Mesenchymal stem cell (in vitro differentiated cells and primary cell): ENCODE measurements around the gene KRTAP12-3.

Experiments
- DNase-seq: peaks from one replicate; pipeline ENCODE4 v3.0.0-alpha.2; 2013
- H2AFZ ChIP-seq: one replicate; pipeline ENCODE4 v1.6.1; 2013; ENCODE audit warnings: low read depth, mild to moderate bottlenecking, control low read depth, inconsistent platforms, low read length, moderate library complexity
- H2AK5ac ChIP-seq: 2 replicates; pipeline ENCODE4 v1.6.1; 2013; ENCODE audit warnings: low read length, moderate library complexity, mild to moderate bottlenecking, inconsistent platforms; ENCODE audit not compliant: severe bottlenecking
- H2BK120ac ChIP-seq: one replicate; pipeline ENCODE4 v1.6.1; 2013; ENCODE audit warnings: low read depth, mild to moderate bottlenecking, inconsistent platforms, low read length, moderate library complexity
- H2BK12ac ChIP-seq, 2 experiments: one replicate each; pipeline ENCODE4 v1.6.1; 2013; ENCODE audit warnings: inconsistent platforms in 2 of 2, low read length in 2 of 2, mild to moderate bottlenecking in 2 of 2, moderate library complexity in 2 of 2, control low read depth in 1 of 2
- H2BK15ac ChIP-seq: one replicate; pipeline ENCODE4 v1.6.1; 2013; ENCODE audit warnings: mild to moderate bottlenecking, low read depth, inconsistent platforms; ENCODE audit not compliant: poor library complexity, severe bottlenecking
- H2BK5ac ChIP-seq: 2 replicates; pipeline ENCODE4 v1.6.1; 2013; ENCODE audit warnings: low read depth, mild to moderate bottlenecking, low read length, control low read depth, inconsistent platforms; ENCODE audit not compliant: poor library complexity, severe bottlenecking
- H3K14ac ChIP-seq, 2 experiments: one replicate each; pipeline ENCODE4 v1.6.1; 2013; ENCODE audit warnings: inconsistent platforms in 2 of 2, low read length in 2 of 2, control low read depth in 1 of 2, mild to moderate bottlenecking in 1 of 2, moderate library complexity in 1 of 2
- H3K18ac ChIP-seq, 2 experiments: one replicate each; pipeline ENCODE4 v1.6.1; 2013; ENCODE audit warnings: inconsistent platforms in 2 of 2, low read length in 2 of 2, control low read depth in 1 of 2, low read depth in 1 of 2, mild to moderate bottlenecking in 1 of 2
- H3K23ac ChIP-seq, 2 experiments: one replicate each; pipeline ENCODE4 v1.6.1; 2013; ENCODE audit warnings: inconsistent platforms in 2 of 2, low read length in 2 of 2, mild to moderate bottlenecking in 2 of 2, moderate library complexity in 2 of 2, control low read depth in 1 of 2
- H3K27ac ChIP-seq: 2 replicates; pipeline ENCODE4 v1.5.1; 2013; ENCODE audit warnings: mild to moderate bottlenecking, moderate library complexity, low read length, control low read depth, inconsistent platforms; ENCODE audit not compliant: poor library complexity, severe bottlenecking
- H3K27me3 ChIP-seq, 2 experiments: 2 replicates each; pipeline versions ENCODE4 v1.6.1 to v1.7.0; 2013; ENCODE audit warnings: low read length in 2 of 2, mild to moderate bottlenecking in 2 of 2, moderate library complexity in 2 of 2, control low read depth in 1 of 2, inconsistent platforms in 1 of 2; ENCODE audit not compliant: control insufficient read depth in 1 of 2, insufficient read depth in 1 of 2
- H3K36me3 ChIP-seq, 2 experiments: 2 replicates each; pipeline versions ENCODE4 v1.6.1 to v1.7.0; 2013; ENCODE audit warnings: low read length in 2 of 2, control low read depth in 1 of 2, inconsistent platforms in 1 of 2, low read depth in 1 of 2, mild to moderate bottlenecking in 1 of 2; ENCODE audit not compliant: insufficient read depth in 2 of 2, control insufficient read depth in 1 of 2
- H3K4ac ChIP-seq, 2 experiments: one replicate each; pipeline ENCODE4 v1.6.1; 2013; ENCODE audit warnings: inconsistent platforms in 2 of 2, low read length in 2 of 2, mild to moderate bottlenecking in 2 of 2, moderate library complexity in 2 of 2, control low read depth in 1 of 2, low read depth in 1 of 2
- H3K4me1 ChIP-seq: 2 replicates; pipeline ENCODE4 v1.6.1; 2013; ENCODE audit warnings: low read depth, low read length, control low read depth; ENCODE audit not compliant: control insufficient read depth, insufficient read depth
- H3K4me2 ChIP-seq: 2 replicates; pipeline ENCODE4 v1.6.1; 2013; ENCODE audit warnings: low read length, mild to moderate bottlenecking, inconsistent platforms; ENCODE audit not compliant: poor library complexity, severe bottlenecking
- H3K4me3 ChIP-seq, 2 experiments: 2 replicates each; pipeline versions ENCODE4 v1.5.1 to v1.7.0; 2013; ENCODE audit warnings: low read length in 2 of 2, mild to moderate bottlenecking in 2 of 2, control low read depth in 1 of 2, low read depth in 1 of 2; ENCODE audit not compliant: insufficient read depth in 1 of 2
- H3K79me1 ChIP-seq: replicated peaks from 2 replicates; pipeline ENCODE4 v1.6.1; 2013; ENCODE audit warnings: mild to moderate bottlenecking, control low read depth, low read length, inconsistent platforms; ENCODE audit not compliant: poor library complexity, severe bottlenecking
- H3K9ac ChIP-seq: 2 replicates; pipeline ENCODE4 v1.7.0; 2013; ENCODE audit warnings: mild to moderate bottlenecking, low read length, moderate library complexity
- H3K9me3 ChIP-seq: 2 replicates; pipeline ENCODE4 v1.7.0; 2013; ENCODE audit warnings: mild to moderate bottlenecking, low read length; ENCODE audit not compliant: control insufficient read depth
- H4K8ac ChIP-seq: one replicate; pipeline ENCODE4 v1.6.1; 2013; ENCODE audit warnings: inconsistent platforms, mild to moderate bottlenecking, low read length, moderate library complexity
- H4K91ac ChIP-seq: one replicate; pipeline ENCODE4 v1.6.1; 2013; ENCODE audit warnings: mild to moderate bottlenecking, low read length, inconsistent platforms
- WGBS: methylation state at CpG from one replicate; pipeline ENCODE4 v1.1.7; 2013; ENCODE audit warnings: mixed read lengths; 5-methylcytosine and 5-hydroxymethylcytosine counted together

Gene KRTAP12-3

GRCh38 chr21:44700101-44701022, 42.6 kb downstream of the KRTAP12-3 start:
- no peak overlapping the region for H2AK5ac ChIP-seq
- no peaks in the 10 kb centered on the region for H3K9me3 ChIP-seq
- no peak overlapping the region for H2BK120ac ChIP-seq
- no peak overlapping the region for H2BK12ac ChIP-seq
- no peak overlapping the region for H2BK15ac ChIP-seq
- H2BK5ac ChIP-seq: no peak overlapping the region
- no peaks in the 10 kb centered on the region for H3K79me1 ChIP-seq
- H3K18ac ChIP-seq: no peak overlapping the region
- H3K4ac ChIP-seq: no peak overlapping the region
- H3K4me1 ChIP-seq: peaks cover 12% of the 10 kb centered on the region
- H3K27me3 ChIP-seq: peaks cover 85 to 88% of the 10 kb centered on the region in 2 experiments
- no peak overlapping the region for H3K4me3 ChIP-seq
- H3K27ac ChIP-seq: no peak overlapping the region
- no peak overlapping the region for H2AFZ ChIP-seq
- H3K23ac ChIP-seq: no peak overlapping the region
- WGBS: 77% methylated on average over 20 of the region's 21 CpGs
- no peak for DNase-seq
- H3K4me2 ChIP-seq: no peak overlapping the region
- no peak overlapping the region for H4K91ac ChIP-seq
- peaks cover 0 to 4% of the 10 kb centered on the region in 2 experiments for H3K36me3 ChIP-seq
- no peak overlapping the region for H3K9ac ChIP-seq
- H3K14ac ChIP-seq: peak overlapping the region in 1 of 2 experiments; percentile 49
- no peak overlapping the region for H4K8ac ChIP-seq

- Histone ChIP-seq H3K4me2 (no peak overlapping the region), H3K36me3 (peaks cover 0 to 4% of the 10 kb centered on the region in 2 experiments), H3K27me3 (peaks cover 84 to 88% of the 10 kb centered on the region in 2 experiments), H3K27ac (no peak overlapping the region), H4K91ac (no peak overlapping the region), H2BK5ac (no peak overlapping the region), H3K9me3 (no peaks in the 10 kb centered on the region), H2BK12ac (no peak overlapping the region), H3K79me1 (no peaks in the 10 kb centered on the region), H3K4me1 (peaks cover 12% of the 10 kb centered on the region), H3K4ac (no peak overlapping the region), H2AK5ac (no peak overlapping the region), H3K23ac (no peak overlapping the region), H2BK15ac (no peak overlapping the region), H4K8ac (no peak overlapping the region), H3K4me3 (no peak overlapping the region), H2AFZ (no peak overlapping the region), H3K14ac (no peak overlapping the region), H2BK120ac (no peak overlapping the region), H3K18ac (no peak overlapping the region), H3K9ac (no peak overlapping the region)
- DNase-seq: no peak
- 90% methylated on average over 13 of the region's 14 CpGs for WGBS
Measured at GRCh38 chr21:44701023-44701400, 43.3 kb downstream of the KRTAP12-3 start.

- Histone ChIP-seq H2AFZ (no peak overlapping the region), H3K79me1 (no peaks in the 10 kb centered on the region), H3K18ac (no peak overlapping the region), H2BK15ac (no peak overlapping the region), H2AK5ac (no peak overlapping the region), H3K9ac (no peak overlapping the region), H3K27ac (no peak overlapping the region), H2BK12ac (no peak overlapping the region), H4K91ac (no peak overlapping the region), H2BK120ac (no peak overlapping the region), H3K36me3 (peaks cover 0 to 6% of the 10 kb centered on the region in 2 experiments), H3K4me3 (no peak overlapping the region), H2BK5ac (no peak overlapping the region), H3K9me3 (no peaks in the 10 kb centered on the region), H3K27me3 (peaks cover 84 to 88% of the 10 kb centered on the region in 2 experiments), H3K4me2 (no peak overlapping the region), H4K8ac (no peak overlapping the region), H3K4me1 (peaks cover 15% of the 10 kb centered on the region), H3K23ac (no peak overlapping the region), H3K4ac (no peak overlapping the region), H3K14ac (no peak overlapping the region)
- WGBS: 63% methylated on average over 12 of the region's 12 CpGs
- DNase-seq: no peak
Measured at GRCh38 chr21:44701541-44701940, 43.8 kb downstream of the KRTAP12-3 start.

- no peak overlapping the region for H4K91ac ChIP-seq
- no peak overlapping the region for H3K23ac ChIP-seq
- H2BK120ac ChIP-seq: no peak overlapping the region
- H3K27ac ChIP-seq: no peak overlapping the region
- H3K36me3 ChIP-seq: peaks cover 0 to 6% of the 10 kb centered on the region in 2 experiments
- no peaks in the 10 kb centered on the region for H3K79me1 ChIP-seq
- H3K14ac ChIP-seq: no peak overlapping the region
- peaks cover 17% of the 10 kb centered on the region for H3K4me1 ChIP-seq
- H3K27me3 ChIP-seq: peaks cover 83 to 89% of the 10 kb centered on the region in 2 experiments
- no peak overlapping the region for H2BK12ac ChIP-seq
- no peak for DNase-seq
- H2BK15ac ChIP-seq: no peak overlapping the region
- no peak overlapping the region for H3K18ac ChIP-seq
- no peak overlapping the region for H2AFZ ChIP-seq
- H4K8ac ChIP-seq: no peak overlapping the region
- H2AK5ac ChIP-seq: no peak overlapping the region
- no peak overlapping the region for H3K4me3 ChIP-seq
- no peaks in the 10 kb centered on the region for H3K9me3 ChIP-seq
- 80% methylated on average over 21 of the region's 22 CpGs for WGBS
- no peak overlapping the region for H3K4ac ChIP-seq
- no peak overlapping the region for H2BK5ac ChIP-seq
- H3K4me2 ChIP-seq: no peak overlapping the region
- no peak overlapping the region for H3K9ac ChIP-seq
Measured at GRCh38 chr21:44702111-44702972, 44.6 kb downstream of the KRTAP12-3 start.
